Measurements from ENCODE around the gene MYO5C. TPM values are rescaled to one million over a fixed set of nuclear protein-coding genes. Genes with fewer than 3 reads are reported as not detected.
A peak's percentile ranks its signal among the peaks of the same experiment; 100 is the strongest.

The MYO5C gene
- total and polyA plus RNA-seq, 2 donors (not counting 1 experiment from before 2014, with no cell fraction given): under 0.01 to 0.07 TPM

DNA sequence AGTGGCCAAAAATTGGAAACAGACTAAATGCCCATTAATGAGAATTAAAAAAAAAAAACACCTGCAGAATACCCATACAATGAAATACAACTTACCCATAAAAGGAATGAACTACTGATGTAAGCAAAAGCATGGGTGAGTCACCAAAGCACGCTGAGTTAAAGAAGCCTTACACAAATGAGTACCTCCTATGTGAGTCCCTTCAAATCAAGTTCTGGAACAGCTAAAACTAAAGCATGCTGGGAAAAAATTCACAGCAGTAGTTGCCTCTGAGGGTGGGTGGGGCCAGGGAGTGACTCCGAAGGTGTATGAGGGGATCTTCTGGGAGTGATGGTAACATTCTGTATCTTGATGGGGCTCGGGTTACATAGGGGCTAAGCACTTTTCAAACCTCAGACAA, 11.4 kb downstream of the MYO5C start:
- H2AFZ ChIP-seq (ENCODE audit: low read length): no peak overlapping the region
- peak; percentile 37 to 62 for DNase-seq (ENCODE audit: low read depth in 2 of 2)
- no peak overlapping the region for H3K27ac ChIP-seq (ENCODE audit: insufficient read depth, low read length)
- no peaks in the 10 kb centered on the region for H3K79me2 ChIP-seq (ENCODE audit: control insufficient read depth, insufficient read depth, low read length)
- no peaks in the 10 kb centered on the region for H3K4me1 ChIP-seq (ENCODE audit: control insufficient read depth, extremely low read depth, insufficient read depth, low read length)
- H3K27me3 ChIP-seq (ENCODE audit: control insufficient read depth, insufficient read depth, low read length): no peaks in the 10 kb centered on the region
- H3K9me3 ChIP-seq (ENCODE audit: control insufficient read depth, insufficient read depth, low read depth, low read length): no peaks in the 10 kb centered on the region
- TF ChIP-seq EZH2 (IDR thresholded peaks at IDR 0.05; ENCODE audit: low read length, missing control alignments): no peak
- TF ChIP-seq, protein P1, sequence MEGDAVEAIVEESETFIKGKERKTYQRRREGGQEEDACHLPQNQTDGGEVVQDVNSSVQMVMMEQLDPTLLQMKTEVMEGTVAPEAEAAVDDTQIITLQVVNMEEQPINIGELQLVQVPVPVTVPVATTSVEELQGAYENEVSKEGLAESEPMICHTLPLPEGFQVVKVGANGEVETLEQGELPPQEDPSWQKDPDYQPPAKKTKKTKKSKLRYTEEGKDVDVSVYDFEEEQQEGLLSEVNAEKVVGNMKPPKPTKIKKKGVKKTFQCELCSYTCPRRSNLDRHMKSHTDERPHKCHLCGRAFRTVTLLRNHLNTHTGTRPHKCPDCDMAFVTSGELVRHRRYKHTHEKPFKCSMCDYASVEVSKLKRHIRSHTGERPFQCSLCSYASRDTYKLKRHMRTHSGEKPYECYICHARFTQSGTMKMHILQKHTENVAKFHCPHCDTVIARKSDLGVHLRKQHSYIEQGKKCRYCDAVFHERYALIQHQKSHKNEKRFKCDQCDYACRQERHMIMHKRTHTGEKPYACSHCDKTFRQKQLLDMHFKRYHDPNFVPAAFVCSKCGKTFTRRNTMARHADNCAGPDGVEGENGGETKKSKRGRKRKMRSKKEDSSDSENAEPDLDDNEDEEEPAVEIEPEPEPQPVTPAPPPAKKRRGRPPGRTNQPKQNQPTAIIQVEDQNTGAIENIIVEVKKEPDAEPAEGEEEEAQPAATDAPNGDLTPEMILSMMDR (conservative IDR thresholded peaks at IDR 0.05 in 1 of 2, IDR thresholded peaks at IDR 0.05 in 1 of 2; ENCODE audit: low read depth in 1 of 2, low read length in 2 of 2): no peak
- H3K9ac ChIP-seq (ENCODE audit: insufficient read depth, low read length): no peak overlapping the region
- H4K20me1 ChIP-seq (ENCODE audit: control insufficient read depth, extremely low read depth, insufficient read depth, low read length): no peaks in the 10 kb centered on the region
- H3K36me3 ChIP-seq (ENCODE audit: control insufficient read depth, insufficient read depth, low read length): no peaks in the 10 kb centered on the region
- no peak overlapping the region for H3K4me2 ChIP-seq (ENCODE audit: extremely low read depth, insufficient read depth, low read length)
- H3K4me3 ChIP-seq (replicated peaks in 1 of 4; ENCODE audit: control extremely low read depth in 1 of 4, insufficient read depth in 1 of 4, low read depth in 3 of 4, low read length in 4 of 4): no peak overlapping the region

DNA sequence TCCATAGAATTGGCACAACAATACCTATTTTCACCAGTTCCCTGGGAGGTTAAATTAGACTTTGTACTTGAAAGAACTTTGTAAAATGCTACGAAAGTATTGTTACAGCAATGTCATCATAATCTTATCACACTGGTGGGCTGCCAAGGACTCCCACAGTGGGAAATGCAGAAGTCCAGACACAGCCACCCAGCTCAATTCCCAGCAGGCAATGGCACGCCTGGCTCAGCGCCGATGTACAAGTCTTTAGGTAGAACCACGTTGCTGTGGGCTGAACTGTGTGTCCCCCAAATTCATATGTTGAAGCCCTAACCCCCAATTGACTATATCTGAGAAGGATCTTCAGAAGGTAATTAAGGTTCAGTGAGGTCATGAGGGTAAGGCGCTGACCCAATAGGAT, 12.3 kb downstream of the MYO5C start:
- no peaks in the 10 kb centered on the region for H3K36me3 ChIP-seq (ENCODE audit: control insufficient read depth, insufficient read depth, low read length)
- H2AFZ ChIP-seq (ENCODE audit: low read length): no peak overlapping the region
- TF ChIP-seq, protein P1 (conservative IDR thresholded peaks at IDR 0.05 in 1 of 2, IDR thresholded peaks at IDR 0.05 in 1 of 2; ENCODE audit: low read depth in 1 of 2, low read length in 2 of 2): no peak
- TF ChIP-seq EZH2 (IDR thresholded peaks at IDR 0.05; ENCODE audit: low read length, missing control alignments): no peak
- H4K20me1 ChIP-seq (ENCODE audit: control insufficient read depth, extremely low read depth, insufficient read depth, low read length): no peaks in the 10 kb centered on the region
- no peak overlapping the region for H3K4me2 ChIP-seq (ENCODE audit: extremely low read depth, insufficient read depth, low read length)
- H3K9me3 ChIP-seq (ENCODE audit: control insufficient read depth, insufficient read depth, low read depth, low read length): no peaks in the 10 kb centered on the region
- H3K27me3 ChIP-seq (ENCODE audit: control insufficient read depth, insufficient read depth, low read length): peaks cover 3% of the 10 kb centered on the region
- no peak overlapping the region for H3K9ac ChIP-seq (ENCODE audit: insufficient read depth, low read length)
- H3K27ac ChIP-seq (ENCODE audit: insufficient read depth, low read length): no peak overlapping the region
- H3K79me2 ChIP-seq (ENCODE audit: control insufficient read depth, insufficient read depth, low read length): no peaks in the 10 kb centered on the region
- DNase-seq (ENCODE audit: low read depth in 2 of 2): no peak
- H3K4me3 ChIP-seq (replicated peaks in 1 of 4; ENCODE audit: control extremely low read depth in 1 of 4, insufficient read depth in 1 of 4, low read depth in 3 of 4, low read length in 4 of 4): no peak overlapping the region
- no peaks in the 10 kb centered on the region for H3K4me1 ChIP-seq (ENCODE audit: control insufficient read depth, extremely low read depth, insufficient read depth, low read length)

DNA sequence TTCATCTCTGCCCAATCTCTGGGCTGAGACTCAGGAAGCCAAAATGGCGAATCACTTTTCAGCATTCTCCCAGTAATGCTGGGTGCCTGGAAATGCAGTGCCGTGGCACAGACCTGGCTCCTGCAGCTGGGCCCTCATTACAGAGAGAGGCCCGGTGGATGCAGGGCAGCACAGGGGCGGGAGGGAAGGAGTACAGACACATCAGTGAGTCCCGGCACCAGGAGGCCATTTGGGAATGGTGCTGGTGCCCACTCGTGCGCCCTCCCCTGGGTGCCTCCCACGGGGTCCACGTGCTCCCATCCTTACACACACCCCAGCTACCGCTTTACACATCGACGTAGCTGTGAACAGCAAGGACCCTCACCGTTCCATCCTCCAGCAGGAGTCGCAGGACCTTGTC, 13.2 kb downstream of the MYO5C start:
- H4K20me1 ChIP-seq (ENCODE audit: control insufficient read depth, extremely low read depth, insufficient read depth, low read length): no peaks in the 10 kb centered on the region
- H3K36me3 ChIP-seq (ENCODE audit: control insufficient read depth, insufficient read depth, low read length): no peaks in the 10 kb centered on the region
- H3K9ac ChIP-seq (ENCODE audit: insufficient read depth, low read length): no peak overlapping the region
- TF ChIP-seq EZH2 (IDR thresholded peaks at IDR 0.05; ENCODE audit: low read length, missing control alignments): no peak
- TF ChIP-seq, protein P1 (conservative IDR thresholded peaks at IDR 0.05 in 1 of 2, IDR thresholded peaks at IDR 0.05 in 1 of 2; ENCODE audit: low read depth in 1 of 2, low read length in 2 of 2): no peak
- no peak overlapping the region for H3K27ac ChIP-seq (ENCODE audit: insufficient read depth, low read length)
- no peak for DNase-seq (ENCODE audit: low read depth in 2 of 2)
- no peak overlapping the region for H2AFZ ChIP-seq (ENCODE audit: low read length)
- H3K79me2 ChIP-seq (ENCODE audit: control insufficient read depth, insufficient read depth, low read length): no peaks in the 10 kb centered on the region
- H3K27me3 ChIP-seq (ENCODE audit: control insufficient read depth, insufficient read depth, low read length): peaks cover 10% of the 10 kb centered on the region
- H3K9me3 ChIP-seq (ENCODE audit: control insufficient read depth, insufficient read depth, low read depth, low read length): no peaks in the 10 kb centered on the region
- H3K4me2 ChIP-seq (ENCODE audit: extremely low read depth, insufficient read depth, low read length): no peak overlapping the region
- no peak overlapping the region for H3K4me3 ChIP-seq (replicated peaks in 1 of 4; ENCODE audit: control extremely low read depth in 1 of 4, insufficient read depth in 1 of 4, low read depth in 3 of 4, low read length in 4 of 4)
- H3K4me1 ChIP-seq (ENCODE audit: control insufficient read depth, extremely low read depth, insufficient read depth, low read length): no peaks in the 10 kb centered on the region
